ENCODE data around the gene DNAJC7.
"Not testable (repeated sequence)": the region's sequence is repeated elsewhere in the genome, so short reads cannot be mapped to it uniquely, and the experiment has no call there.

Gene DNAJC7

GRCh38 chr17:42010898-42011516, 6.2 kb downstream of the DNAJC7 start:
- DNase-seq (ENCODE audit: low read depth), result no peak

GRCh38 chr17:42010266-42010680, 7.0 kb downstream of the DNAJC7 start:
- DNase-seq (ENCODE audit: low read depth), result not testable (repeated sequence)

GRCh38 chr17:42009170-42009569, 8.1 kb downstream of the DNAJC7 start:
- no peak for DNase-seq (ENCODE audit: low read depth)

GRCh38 chr17:42005166-42005565, 12.1 kb downstream of the DNAJC7 start:
- DNase-seq (ENCODE audit: low read depth), result no peak

GRCh38 chr17:42002792-42003301, 14.4 kb downstream of the DNAJC7 start:
- DNase-seq (ENCODE audit: low read depth), result no peak

- DNase-seq (ENCODE audit: low read depth), result no peak
Measured at GRCh38 chr17:42002175-42002791, 15.0 kb downstream of the DNAJC7 start.

- DNase-seq (ENCODE audit: low read depth), result no peak
Measured at GRCh38 chr17:42001729-42002128, 15.5 kb downstream of the DNAJC7 start.

GRCh38 chr17:42000413-42001133, 16.7 kb downstream of the DNAJC7 start:
- DNase-seq (ENCODE audit: low read depth), result no peak

GRCh38 chr17:41998497-41998896, 18.7 kb downstream of the DNAJC7 start:
- DNase-seq (ENCODE audit: low read depth), result no peak

GRCh38 chr17:41996855-41997164, 20.4 kb downstream of the DNAJC7 start:
- no peak for DNase-seq (ENCODE audit: low read depth)

- no peak for DNase-seq (ENCODE audit: low read depth)
Measured at GRCh38 chr17:41992576-41992975, 24.7 kb downstream of the DNAJC7 start.

- DNase-seq (ENCODE audit: low read depth), result no peak
Measured at GRCh38 chr17:41989702-41990419, 27.4 kb downstream of the DNAJC7 start.

GRCh38 chr17:41988418-41988817, 28.8 kb downstream of the DNAJC7 start:
- DNase-seq (ENCODE audit: low read depth), result no peak

- DNase-seq (ENCODE audit: low read depth), result no peak
Measured at GRCh38 chr17:41987642-41988041, 29.6 kb downstream of the DNAJC7 start.

- DNase-seq (ENCODE audit: low read depth), result no peak
Measured at GRCh38 chr17:41986634-41987033, 30.6 kb downstream of the DNAJC7 start.

GRCh38 chr17:41985919-41986318, 31.3 kb downstream of the DNAJC7 start:
- no peak for DNase-seq (ENCODE audit: low read depth)

- no peak for DNase-seq (ENCODE audit: low read depth)
Measured at GRCh38 chr17:41984454-41984853, 32.8 kb downstream of the DNAJC7 start.

- DNase-seq (ENCODE audit: low read depth), result no peak
Measured at GRCh38 chr17:41982026-41982760, 35.0 kb downstream of the DNAJC7 start.

- no peak for DNase-seq (ENCODE audit: low read depth)
Measured at GRCh38 chr17:41977991-41978390, 39.2 kb downstream of the DNAJC7 start.

GRCh38 chr17:41976142-41976768, 41.0 kb downstream of the DNAJC7 start:
- DNase-seq (ENCODE audit: low read depth), result no peak
